Measurements from ENCODE around the gene TC2N.

DNA sequence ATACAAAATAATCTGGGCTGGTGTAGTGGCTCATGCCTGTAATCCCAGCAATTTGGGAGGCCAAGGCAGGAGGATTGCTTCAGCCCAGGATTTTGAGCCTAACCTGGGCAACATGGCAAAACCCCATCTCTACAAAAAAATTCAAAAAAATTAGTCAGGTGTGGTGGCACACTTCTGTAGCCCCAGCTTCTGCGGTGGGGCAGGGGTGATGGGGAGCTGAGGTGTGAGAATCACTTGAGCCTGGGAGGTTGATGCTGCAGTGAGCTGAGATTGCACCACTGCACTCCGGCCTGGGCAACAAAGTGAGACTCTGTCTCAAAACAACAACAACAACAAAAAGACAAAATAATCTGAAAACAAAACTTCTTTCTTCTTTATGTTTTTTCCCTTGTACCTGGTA is 66.0 kb downstream of the TC2N start:
- TF ChIP-seq TAF1 (IDR thresholded peaks at IDR 0.05; ENCODE audit: low read depth, low read length) (no peak), POLR2AphosphoS5 (IDR thresholded peaks at IDR 0.05; ENCODE audit: low read depth, low read length) (no peak), POLR2A (IDR thresholded peaks at IDR 0.05; ENCODE audit: low read depth, low read length) (no peak), SPI1 (IDR thresholded peaks at IDR 0.05; ENCODE audit: low read depth, low read length) (no peak), POU2F2 (IDR thresholded peaks at IDR 0.05; ENCODE audit: low read depth, low read length) (no peak), PAX5 (IDR thresholded peaks at IDR 0.05; ENCODE audit: insufficient read depth, low read length, severe bottlenecking) (no peak)

Data from GM12891 (cell line).